HG03565 (cell line): Measurements from ENCODE around the gene OR2AT4.
"Not testable (repeated sequence)": the region's sequence is repeated elsewhere in the genome, so short reads cannot be mapped to it uniquely, and the experiment has no call there.

Source experiments
- ATAC-seq: cut with Tn5 transposase; IDR thresholded peaks from one replicate; pipeline ENCODE4 v1.9.1; 2021; ENCODE audit warnings: mild to moderate bottlenecking, moderate library complexity; ENCODE audit not compliant: unreplicated experiment

Gene OR2AT4

GRCh38 chr11:75096456-75097172 lies at the start of gene OR2AT4:
TSS of gene OR2AT4 (minus strand) at chr11:75096876.
- no peak for ATAC-seq

- no peak for ATAC-seq
Measured at GRCh38 chr11:75145972-75146519, 49.4 kb upstream of the OR2AT4 start.

DNA sequence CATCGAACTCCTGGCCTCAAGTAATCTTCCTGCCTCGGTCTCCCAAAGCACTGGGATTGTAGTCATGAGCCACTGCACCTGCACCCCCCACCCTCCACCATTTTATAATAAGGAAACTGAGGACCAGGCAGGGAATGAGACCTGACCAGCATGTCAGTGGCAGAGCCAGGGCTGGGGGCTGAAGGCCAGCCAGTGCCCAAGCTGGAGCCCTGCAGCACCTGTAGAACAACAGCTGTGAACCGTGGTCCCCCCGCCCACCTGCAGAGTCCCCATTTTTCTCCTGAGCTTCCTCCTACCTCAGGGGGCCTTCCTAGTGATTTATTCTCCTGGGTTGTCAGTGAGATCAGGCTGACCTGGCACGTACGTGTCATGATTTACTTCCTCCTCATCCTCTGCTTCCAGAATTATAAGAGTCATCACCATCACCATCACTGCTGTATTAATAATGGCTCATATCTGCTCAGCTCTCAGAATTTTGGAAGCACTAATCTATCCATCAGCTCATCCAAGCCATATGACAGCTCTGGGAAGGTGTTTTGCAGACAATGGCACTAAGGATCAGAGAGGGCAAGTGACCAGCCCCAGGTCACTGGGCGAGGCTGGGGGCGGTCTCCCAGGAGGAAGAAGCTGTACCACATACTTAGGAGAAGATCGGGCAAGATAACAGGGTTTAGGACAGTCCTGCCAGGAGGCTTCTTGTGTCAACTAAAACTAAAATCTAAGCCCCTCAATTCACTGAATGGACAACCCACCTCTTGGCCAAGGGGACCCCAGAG lies 48.7 kb upstream of the OR2AT4 start:
- no peak for ATAC-seq

GRCh38 chr11:75144716-75145014 lies 48.0 kb upstream of the OR2AT4 start:
- no peak for ATAC-seq

DNA sequence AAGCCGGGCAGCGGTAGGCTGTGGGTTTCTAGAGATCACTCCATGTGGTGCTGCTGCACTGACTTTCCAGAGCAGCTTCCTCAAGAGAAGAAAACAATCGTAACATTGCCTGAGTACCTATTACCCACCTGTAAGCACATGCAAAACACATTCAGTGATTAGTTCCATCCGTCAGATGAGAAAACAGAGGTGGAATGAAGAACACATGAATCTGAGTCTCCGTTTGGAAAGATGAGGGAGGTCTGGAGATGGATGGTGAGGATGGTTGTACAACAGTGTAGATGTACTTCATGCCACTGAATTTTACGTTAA lies 46.7 kb upstream of the OR2AT4 start:
- ATAC-seq, result no peak

DNA sequence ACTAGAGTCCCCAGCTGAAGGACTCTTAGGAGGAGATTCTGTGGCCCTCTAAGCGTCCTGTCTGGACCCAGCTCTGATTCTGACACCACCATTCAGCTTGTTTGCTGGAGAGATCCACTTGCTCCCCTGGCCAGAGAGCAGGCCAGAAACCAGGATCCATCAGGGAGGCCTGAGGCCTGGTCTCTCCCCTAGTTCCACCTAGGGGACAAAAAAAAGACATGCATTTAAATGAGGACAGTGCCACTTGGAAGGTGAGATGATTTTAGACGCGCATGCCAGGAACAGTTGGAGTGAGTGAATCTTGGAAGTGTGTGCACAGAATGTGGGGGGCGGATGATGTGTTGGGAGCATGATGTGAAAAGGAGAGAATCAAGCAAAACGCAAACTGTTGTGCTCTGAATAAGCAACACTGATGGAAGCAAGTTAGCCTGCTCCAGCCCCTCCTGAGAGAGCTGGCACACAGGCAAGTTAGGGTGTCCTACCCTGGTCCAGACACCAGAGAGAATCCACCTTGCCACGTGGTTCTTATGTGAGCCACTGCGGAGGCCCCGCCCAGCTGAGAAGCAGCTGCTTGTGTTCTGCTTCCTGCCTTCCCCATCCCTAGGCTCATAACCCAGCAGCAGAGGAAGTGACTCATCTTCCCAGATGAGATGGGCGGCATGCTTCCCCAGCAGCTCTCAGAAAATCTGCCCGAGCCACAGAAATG lies 46.2 kb upstream of the OR2AT4 start:
- no peak for ATAC-seq

- ATAC-seq, result no peak
Measured at GRCh38 chr11:75141166-75141565, 44.5 kb upstream of the OR2AT4 start.

DNA sequence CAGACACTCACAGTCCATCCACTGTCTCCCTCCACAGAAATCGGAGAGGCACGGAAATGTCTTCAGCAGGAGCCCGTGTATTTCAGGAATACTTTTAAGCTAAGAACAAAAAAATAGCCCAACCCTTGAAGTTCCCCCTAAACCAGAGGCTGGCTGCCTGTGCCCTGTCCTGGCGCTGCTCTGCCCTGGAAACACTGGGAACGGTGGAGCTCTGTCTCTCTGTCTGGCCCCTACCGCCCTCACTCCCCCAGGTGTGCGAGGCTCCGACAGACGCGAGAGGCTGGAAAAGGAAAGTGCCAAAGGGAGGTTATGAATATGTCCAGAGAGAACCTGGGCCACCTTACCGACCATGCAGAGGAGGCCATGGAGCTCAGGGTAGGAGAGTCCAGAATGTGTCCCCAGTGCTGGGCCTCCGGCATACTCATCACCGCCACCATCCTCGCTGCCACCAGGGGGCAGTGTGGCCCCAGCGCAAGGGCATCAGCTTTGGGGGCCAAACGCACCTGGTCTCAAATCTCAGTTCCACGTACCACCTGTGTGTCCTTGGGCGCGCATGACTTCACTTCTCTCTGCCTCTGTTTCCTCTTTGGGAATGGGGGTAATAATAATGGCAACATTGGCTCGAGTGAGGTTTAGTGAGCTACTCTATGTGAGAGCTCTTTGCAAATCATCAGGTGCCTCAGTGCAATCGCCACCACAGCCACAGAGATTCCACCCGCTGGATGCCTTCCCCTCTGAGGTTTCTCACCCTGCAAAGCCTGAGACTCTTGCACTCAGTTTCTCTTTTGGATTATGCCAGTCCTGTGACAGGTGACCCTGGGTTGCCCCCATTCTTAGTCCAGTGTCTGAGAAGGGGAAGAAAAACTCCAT lies 43.8 kb upstream of the OR2AT4 start:
- ATAC-seq, result no peak

DNA sequence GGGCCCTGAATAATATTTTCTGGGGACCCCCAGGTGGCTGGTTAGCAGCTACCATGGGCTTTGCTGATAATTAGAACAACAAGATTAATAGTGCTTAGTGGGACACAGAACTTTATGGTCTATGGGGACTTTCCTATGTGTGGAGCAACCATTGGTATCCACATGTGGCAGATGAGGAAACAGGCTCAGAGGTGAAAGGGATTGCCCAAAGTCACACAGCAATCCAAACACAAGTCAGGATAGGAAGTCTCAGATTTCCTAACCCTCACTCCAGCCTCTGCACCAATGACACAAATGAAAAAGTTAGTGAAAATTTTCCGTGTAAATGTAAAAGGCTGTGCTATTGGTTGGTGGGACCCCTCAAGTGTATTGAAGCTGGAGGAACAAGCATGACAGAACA lies 39.0 kb upstream of the OR2AT4 start:
- ATAC-seq, result no peak

DNA sequence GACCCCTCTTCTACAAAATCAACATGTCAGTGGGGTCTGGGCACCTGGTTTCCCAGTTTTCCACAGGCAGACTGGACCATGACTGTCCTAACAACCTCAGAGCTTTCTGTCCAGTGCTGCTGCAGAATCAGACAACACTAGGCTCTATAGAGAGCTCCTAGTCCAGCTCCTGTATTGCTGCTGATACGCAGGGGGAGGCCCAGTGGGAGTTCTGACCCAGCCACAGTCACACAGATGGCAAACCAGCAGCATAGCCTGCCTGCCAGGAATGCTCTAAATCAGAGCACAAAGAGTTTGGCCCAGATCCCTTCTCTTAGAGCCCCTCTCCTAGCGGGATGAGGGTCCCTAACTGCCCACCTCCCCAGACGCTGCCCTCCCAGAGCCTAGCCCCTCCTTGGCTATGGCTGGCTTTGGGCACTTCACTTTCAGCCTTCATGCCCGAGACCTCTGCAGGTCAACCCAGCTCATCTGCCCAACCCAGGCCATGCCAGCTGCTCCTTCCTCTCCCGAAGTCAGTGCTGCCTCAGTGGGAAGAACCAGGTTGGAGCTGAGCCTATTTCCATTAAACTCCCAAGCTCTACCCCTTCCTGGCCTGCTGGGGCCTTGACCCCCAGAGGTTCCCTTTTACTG lies 38.5 kb upstream of the OR2AT4 start:
- no peak for ATAC-seq

DNA sequence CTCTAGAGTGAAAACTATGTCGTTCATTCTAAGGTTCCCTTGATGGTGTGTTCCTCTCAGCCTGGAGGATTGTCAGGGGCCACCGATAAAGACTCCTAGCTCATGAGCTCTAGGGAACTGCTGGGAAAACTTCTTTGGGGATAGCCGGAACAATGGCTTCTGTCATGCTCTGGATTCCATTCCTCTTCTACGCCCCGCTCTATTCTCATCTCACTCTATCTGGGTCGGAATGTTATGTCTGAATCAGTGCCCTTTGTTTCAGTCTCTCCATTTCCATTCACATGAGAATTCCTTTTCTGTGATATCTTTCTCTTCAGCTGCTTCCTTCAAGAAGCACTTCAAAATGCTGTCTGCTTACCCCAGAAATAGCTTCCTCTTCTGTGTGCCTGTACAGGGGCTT lies 37.3 kb upstream of the OR2AT4 start:
- no peak for ATAC-seq

DNA sequence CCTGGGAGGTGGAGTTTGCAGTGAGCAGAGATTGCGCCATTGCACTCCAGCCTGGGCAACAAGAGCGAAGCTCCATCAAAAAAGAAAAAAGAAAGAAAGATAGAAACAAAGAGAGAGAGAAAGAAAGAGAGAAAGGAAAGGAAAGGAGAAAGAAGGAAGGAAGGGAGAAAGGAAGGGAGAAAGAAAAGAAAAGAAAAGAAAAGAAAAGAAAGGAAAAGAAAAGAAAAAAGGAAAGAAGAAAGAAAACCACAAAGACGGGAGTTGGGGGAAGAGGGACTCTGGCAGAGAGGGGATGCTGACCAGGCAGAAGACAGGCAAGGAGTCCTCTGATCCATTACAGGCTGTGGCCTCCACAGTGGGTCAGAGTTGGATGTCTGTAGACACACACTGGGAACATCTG lies 35.4 kb upstream of the OR2AT4 start:
- no peak for ATAC-seq

DNA sequence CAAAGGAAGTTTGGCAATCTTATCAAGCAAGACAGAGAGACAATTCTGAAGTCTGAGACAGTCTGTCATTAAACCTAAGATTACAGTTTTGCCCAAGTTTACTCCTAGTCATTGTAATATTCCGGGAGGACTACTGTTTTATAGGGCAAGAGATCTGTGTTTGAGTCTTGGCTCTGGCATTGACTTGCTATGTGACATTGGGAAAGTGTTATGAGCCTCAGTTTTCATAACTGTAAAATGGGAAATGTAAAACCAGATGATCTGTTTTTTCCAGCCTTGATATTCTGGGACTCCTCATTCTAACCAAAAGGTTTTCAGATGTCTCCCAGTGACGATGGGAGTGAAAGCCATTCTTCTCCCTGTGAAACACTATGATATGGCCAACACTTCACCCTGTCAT lies 29.9 kb upstream of the OR2AT4 start:
- no peak for ATAC-seq

DNA sequence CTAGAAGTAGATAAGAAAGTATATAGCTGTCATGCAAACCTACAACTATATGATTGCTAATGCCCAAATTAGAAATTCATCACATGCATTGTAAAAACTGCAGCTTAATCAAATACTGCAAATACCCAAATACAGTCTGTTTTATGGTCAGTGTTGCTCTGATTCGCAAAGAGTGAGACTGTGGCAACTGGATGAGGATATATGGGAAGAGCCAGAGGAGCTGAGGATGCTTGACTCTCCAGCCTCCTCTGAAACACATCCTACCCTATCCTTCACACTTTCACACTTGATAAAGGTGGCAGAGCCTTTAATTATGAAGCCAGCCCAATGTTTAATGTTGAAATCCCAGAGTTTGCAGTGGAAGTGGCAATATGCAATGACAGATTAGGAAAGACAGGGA lies 21.9 kb upstream of the OR2AT4 start:
- ATAC-seq, result no peak

- no peak for ATAC-seq
Measured at GRCh38 chr11:75114465-75114864, 17.8 kb upstream of the OR2AT4 start.

DNA sequence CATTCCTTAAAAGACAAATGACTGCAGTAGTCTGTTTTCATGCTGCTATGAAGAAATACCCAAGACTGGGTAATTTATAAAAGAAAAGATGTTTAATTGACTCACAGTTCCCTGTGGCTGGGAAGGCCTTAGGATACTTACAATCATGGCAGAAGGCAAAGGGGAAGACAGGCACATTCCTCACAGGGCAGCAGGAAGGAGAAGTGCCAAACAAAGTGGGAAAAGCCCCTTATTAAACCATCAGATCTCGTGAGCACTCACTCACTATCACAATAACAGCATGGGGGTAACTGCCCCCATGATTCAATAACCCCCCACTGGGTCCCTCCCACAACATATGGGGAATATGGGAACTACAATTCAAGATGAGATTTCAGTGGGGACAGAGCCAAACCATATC lies 16.4 kb upstream of the OR2AT4 start:
- ATAC-seq, result no peak

- ATAC-seq, result no peak
Measured at GRCh38 chr11:75112200-75112599, 15.5 kb upstream of the OR2AT4 start.

DNA sequence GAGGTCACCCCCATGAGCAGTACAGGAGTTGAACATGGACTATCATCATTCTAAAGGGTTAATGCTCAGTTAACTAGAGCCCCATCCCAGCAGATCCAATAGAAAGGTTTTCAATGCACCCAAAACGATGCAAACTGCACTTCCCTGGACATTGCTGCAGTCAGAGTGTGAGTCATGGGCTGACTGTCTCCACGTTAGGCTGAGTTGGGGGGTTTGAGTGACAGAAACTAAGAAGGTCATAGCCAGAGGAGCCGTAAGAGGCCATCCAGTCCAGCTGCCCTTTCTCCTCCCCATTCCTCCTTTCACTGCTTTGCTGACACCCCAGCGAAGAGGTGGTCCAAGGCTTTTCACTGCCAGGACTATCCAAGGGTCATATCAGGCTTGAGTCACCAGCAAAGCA lies 10.5 kb upstream of the OR2AT4 start:
- ATAC-seq, result no peak

- ATAC-seq, result not testable (repeated sequence)
Measured at GRCh38 chr11:75105967-75106681, 9.4 kb upstream of the OR2AT4 start.

DNA sequence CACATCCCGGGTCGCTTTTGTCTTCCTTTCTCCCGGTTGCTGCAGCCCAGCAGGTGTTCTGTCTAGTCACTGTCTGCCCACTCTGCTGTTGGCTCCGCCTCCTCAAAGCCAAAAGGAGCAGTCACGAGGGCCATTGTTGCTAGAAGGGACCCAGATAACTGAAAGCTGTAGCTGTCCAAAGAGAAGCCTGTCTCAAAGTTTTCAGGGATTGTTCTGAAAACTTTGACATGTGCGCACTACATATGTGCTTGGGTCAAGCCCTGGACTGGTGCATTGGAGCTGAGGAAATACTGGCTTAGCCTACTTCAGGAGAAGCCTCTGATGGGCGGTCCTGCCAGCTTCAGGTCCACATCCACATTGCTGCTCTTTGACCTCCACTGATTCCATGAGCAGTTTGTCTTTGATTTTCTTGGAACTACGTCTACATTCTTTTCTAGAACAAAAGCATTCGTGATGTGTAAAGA lies 8.8 kb upstream of the OR2AT4 start:
- ATAC-seq, result no peak
